ENCODE data around the gene JAKMIP3. TPM values are rescaled to one million over a fixed set of nuclear protein-coding genes. Genes with fewer than 3 reads are reported as not detected.

The JAKMIP3 gene
- total RNA-seq, 2 donors from 2014 or later = 0.06 to 0.14 TPM

DNA sequence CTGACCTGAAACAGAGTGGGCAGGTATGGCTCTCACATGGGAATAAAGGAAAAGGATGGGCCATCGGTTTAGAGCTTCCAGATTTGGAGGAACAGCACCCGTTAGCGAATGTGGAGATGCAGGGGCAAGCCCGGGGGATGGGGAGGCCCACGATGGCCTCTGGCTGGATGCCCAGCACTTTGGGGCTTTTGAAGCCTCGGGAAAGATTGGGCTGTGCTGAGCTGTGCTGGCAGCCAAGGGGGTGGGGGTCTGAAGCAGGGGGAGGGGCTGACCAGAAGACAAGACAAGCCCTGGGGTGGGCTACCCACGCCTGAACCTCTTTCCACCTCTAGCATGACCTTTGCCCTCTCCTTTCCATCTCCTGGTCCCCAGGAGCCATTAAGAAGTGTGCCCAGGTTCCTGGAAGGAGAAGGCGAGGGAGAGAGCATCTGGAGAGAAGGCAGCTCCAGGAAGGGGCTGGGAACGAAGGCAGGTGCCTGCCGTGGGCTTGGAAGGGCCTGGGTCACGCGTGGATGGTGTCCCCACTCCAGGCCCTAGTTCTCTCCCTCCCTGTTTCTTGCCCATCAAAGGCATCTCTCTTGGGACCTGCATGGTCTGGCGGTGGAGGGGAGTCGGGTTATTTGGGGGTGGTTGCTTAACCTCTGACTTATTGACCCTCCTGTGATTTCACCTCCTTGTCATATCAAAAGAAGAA, 39.7 kb downstream of the JAKMIP3 start:
- intact Hi-C loops (cut with DNase I, micrococcal nuclease) = no loop called here
- DNase-seq (no peak), ATAC-seq (no peak)

DNA sequence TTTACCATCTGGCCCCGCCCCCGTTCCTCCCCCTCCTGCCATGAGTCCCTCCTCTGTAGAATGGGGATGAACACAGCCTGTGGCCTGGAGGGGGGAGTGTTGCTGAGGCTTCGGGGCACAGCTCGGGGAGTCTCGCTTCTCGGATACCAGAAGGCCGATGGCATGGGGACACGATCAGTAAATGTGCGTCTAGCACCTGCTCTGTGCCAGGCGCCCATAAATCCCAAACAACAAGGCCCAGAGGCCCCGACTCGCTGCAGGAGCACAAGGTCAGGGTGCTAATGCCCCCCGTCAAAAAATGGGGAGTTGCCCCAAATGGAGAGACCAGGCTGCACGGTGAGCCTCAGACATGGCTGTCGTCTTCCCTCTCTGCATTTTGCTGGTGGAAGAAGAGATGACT, 40.7 kb downstream of the JAKMIP3 start:
- no peak for DNase-seq
- intact Hi-C loops (cut with DNase I, micrococcal nuclease) = no loop called here
- ATAC-seq = no peak

- no peak for DNase-seq
- intact Hi-C loops (cut with DNase I, micrococcal nuclease) = no loop called here
Measured at GRCh38 chr10:132107186-132107948, 41.6 kb downstream of the JAKMIP3 start.

DNA sequence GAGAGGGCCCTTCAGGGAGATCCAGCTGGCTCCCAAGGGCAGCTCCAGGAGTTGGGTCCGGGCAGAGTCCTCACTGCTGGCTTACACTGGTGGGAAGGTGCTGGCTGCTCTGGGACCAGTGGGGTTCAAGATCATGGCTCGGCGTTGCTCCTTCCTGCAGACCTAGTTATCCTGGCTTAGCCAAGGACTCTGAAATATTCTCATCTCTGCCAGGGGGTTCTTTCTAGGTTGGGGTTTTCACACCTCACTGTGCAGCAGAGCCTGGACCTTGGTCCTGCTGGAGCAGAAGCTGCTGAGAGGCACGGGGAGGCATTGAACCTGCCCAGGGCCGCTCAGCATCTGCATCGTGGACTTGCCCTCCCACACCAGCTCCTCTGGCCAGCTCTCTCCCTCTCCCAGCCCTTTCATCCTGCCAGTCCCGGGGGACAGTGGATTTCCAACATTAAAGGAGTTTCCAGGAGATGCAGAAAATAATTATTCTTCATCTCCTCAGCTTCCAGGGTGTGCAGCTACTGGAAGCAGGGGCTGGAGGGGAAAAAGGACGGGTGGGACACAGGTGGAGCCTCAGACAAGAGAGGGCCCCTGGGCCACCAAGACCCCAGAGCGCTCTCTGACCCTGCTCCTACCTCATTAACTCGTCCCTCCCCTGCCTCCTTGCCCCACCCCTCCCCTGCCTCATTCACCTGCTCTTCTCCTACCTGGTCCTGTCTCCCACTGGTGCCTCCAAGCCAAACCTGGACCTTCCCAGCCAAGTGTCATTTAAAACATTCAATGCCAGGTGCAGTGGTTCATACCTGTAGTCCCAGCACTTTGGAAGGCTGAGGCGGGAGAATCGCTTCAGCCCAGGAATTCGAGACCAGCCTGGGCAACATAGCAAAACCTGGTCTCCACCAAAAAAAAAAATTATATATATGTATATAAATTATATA, 42.5 kb downstream of the JAKMIP3 start:
- ATAC-seq (no peak), DNase-seq (peak in 1 of 2 donors; percentile 10)
- intact Hi-C loops (cut with DNase I, micrococcal nuclease) = no loop called here

More at GRCh38 chr10:132107186-132107948, 41.6 kb downstream of the JAKMIP3 start:
- ATAC-seq = no peak

GRCh38 chr10:132109341-132110110, 43.8 kb downstream of the JAKMIP3 start:
- intact Hi-C loops (cut with DNase I, micrococcal nuclease) = no loop called here
- ATAC-seq (no peak), DNase-seq (peak in 1 of 2 donors; percentile 19)

DNA sequence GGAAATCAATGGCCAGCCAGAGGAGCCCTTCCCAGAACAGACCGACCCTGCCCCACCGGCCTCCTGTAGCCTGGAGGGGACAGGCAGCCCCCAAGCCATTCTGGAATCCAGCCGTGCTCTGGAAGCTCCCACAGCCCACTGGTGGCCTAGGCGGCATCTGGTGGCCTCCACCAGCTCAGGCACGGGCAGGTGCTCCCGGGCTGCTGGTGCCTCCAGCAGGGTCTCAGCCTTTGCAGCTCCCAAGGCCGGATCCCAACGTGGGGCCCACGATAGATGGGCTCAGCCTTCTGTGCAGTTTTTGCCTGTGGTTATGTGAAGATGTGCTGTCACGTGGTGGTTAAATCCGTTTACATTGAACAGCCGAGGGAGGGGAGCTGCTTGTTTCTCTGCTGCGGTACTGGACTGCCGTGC, 44.4 kb downstream of the JAKMIP3 start:
- ATAC-seq = no peak
- peak in 1 of 2 donors; percentile 9 for DNase-seq
- intact Hi-C loops (cut with DNase I, micrococcal nuclease) = no loop called here

- DNase-seq (peak in 1 of 2 donors; percentile 6), ATAC-seq (no peak)
Measured at GRCh38 chr10:132110713-132111112, 45.0 kb downstream of the JAKMIP3 start.

DNA sequence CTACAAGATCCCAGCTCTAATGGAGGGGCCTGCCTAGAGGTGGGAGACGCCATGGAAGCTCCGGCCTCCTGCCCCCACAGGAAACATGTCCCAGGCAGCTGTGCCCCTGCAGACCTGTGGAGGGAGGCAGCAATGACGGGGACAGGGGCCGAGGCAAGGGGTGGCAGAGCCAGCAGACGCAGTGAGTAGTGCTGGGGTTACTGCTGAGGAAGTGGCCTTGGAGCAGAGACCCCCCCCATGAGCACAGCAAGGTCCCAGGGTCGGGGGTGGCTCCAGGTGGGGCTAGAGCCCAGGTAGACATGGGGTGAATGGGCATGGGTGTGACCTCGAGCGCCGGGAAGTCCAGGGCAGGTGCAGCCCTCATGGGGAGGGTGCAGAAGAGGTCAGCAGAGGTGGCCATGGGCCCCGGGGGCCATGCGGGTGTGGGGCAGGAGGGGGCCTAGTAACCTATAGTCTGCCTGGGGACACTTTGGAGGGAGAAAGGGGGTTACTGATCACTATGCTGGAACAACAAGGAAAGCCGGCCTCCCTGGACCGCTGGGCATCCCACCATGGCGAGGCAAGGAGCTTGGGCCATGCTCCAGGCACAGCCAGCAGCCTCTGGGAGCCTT, 45.5 kb downstream of the JAKMIP3 start:
- DNase-seq (peak in 1 of 2 donors; percentile 13), ATAC-seq (no peak)
- intact Hi-C loops (cut with DNase I, micrococcal nuclease) = no loop called here

More at GRCh38 chr10:132110713-132111112, 45.0 kb downstream of the JAKMIP3 start:
- intact Hi-C loops (cut with DNase I, micrococcal nuclease) = no loop called here

GRCh38 chr10:132111871-132112341, 46.2 kb downstream of the JAKMIP3 start:
- DNase-seq = peak in 1 of 2 donors; percentile 8
- intact Hi-C loops (cut with DNase I, micrococcal nuclease) = no loop called here
- ATAC-seq = no peak

DNA sequence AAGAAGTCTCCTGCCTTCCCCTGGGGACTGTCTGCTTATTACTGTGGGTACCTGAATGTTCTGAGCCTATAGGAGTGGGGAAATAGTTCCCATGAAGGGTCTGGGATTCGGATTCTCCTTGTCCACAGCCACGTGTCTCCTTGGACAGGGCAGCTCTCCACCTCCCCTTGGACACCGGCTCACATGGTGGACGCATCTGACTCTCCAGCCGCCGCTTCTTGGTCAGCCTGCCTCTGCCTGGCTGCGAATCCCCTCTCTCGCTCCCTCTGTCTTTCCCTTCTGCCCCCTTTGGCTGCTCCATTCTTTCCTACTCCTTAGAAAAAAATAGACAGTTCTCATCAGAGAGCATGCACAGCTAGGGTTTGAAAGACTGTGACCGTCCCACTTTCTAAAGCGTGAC, 46.9 kb downstream of the JAKMIP3 start:
- intact Hi-C loops (cut with DNase I, micrococcal nuclease) = no loop called here
- DNase-seq (peak in 1 of 2 donors; percentile 10), ATAC-seq (no peak)

DNA sequence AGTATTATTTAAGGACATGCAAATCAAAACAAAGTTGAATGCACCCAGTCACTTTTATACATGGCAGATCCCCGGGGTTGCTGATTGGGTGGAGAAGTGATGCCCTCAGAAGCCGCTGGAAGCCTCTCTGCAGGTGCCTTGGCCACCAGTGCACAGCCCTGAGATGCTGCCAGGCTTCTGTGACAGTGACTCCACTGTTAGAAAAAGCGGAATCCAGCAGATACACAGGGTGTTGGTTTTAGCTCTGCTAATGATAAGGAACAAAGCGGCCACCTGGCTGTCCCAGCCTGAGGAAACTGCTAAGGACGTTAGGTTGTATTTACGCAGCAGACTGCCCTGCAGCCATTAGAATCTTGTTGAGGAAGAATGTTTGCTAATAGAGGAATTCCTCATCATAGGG, 47.5 kb downstream of the JAKMIP3 start:
- DNase-seq (peak in 1 of 2 donors; percentile 13), ATAC-seq (no peak)
- intact Hi-C loops (cut with DNase I, micrococcal nuclease) = no loop called here

DNA sequence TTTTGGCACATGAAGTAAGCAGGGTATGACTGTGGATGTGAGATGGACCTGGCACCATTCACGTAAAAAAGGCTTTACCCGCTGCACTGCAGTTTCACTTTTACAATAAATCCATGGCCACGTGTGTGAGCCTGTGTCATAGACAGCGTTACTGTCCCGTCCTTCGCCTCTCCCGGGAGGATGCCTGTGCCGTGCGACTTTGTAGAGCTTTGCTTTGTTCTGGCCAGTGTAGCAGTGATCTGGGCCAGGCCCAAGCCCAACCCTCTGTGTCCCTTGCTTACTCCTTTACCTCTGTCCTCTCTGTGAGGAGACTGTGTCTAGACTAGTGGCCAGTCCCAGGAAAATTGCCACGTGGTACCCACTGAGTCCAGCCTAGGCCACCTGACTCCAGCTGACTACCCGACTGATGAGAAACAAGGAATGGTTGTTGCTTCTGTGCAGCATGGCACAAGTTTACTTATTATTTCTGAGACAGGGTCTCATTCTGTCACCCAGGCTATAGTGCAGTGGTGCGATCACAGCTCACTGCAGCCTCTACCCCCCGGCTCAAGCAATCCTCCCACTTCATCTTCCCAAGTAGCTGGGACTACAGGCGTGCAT, 48.1 kb downstream of the JAKMIP3 start:
- ATAC-seq = no peak
- peak in 1 of 2 donors; percentile 7 for DNase-seq
- intact Hi-C loops (cut with DNase I, micrococcal nuclease) = no loop called here

DNA sequence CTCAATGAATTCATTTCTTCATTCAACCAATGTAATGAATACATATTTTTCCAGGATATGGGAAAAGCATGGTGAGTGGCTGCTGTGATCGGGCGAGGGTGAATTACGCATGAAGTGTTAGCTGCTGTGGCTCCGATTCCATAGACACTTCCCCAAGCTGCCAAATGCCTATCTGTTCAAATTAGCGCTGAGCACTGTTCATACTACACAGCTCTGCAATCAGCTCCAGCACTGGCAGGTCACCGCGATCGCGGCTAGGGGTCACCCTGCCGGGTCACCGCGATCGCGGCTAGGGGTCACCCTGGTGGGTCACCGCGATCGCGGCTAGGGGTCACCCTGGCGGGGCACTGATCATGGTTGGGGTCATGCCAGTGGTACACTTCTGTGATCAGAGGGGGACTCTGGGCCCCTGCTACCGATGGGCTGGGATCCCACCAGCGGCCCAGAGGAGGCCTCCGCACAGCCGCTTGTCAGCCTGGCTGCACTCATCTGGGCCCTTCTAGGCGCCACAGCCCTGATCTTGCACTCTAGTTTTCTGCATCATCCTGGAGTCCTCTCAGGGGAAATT, 49.3 kb downstream of the JAKMIP3 start:
- intact Hi-C loops (cut with DNase I, micrococcal nuclease) = no loop called here
- no peak for ATAC-seq
- no peak for DNase-seq

Measured in left colon (tissue), 2 donors.